Measurements from ENCODE around the gene KCNQ5. TPM values are rescaled to one million over a fixed set of nuclear protein-coding genes. Genes with fewer than 3 reads are reported as not detected.

KCNQ5 gene
- total and polyA plus RNA-seq, 10 of the 15 experiments (the other 5 are each of a cell fraction or from before 2014, with no cell fraction given): 0.60 to 16.2 (median 3.2) TPM

DNA sequence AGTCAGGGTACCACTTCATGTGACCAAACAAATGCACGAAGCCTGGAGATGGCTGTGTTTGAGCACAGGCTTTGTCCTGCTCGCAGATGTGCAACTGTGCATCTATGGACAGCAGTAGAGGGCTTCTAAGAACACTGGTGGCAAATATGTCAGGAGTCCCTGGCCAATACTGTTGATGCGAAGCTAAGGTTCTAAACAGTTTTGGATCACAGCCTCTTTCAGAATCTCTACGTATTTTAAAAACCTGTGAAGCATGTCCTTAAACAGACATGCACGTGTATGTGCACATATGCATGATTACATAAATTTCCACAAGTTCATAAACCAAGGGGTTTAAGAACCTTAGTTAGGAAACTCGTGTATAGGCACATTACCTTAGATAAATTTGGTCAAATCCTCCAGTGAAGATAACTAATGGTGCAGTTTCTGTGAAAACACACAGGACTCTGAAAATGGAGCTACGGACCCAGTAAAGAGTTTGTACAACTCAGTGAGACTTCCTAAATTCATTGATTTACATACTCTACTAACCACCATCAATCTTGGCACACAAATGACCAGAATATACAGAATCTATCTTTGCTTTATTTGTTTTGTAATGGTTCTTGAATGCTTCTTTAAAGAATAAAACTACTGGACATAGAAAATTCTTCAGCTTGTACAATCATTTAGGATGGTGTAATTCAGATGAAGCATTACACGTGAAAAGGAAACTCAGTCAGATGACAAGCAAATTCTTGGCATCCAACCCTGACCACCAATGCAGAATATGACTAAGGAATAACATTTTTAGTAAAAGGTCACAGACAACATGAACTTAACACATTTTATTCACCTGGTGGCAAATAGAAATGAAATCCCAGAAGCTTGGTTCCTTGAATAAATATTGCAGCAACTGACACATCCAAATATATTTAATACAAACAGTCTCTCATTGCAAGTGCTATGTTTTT is 27.4 kb downstream of the KCNQ5 start (continued):
- TF ChIP-seq HDAC2 (IDR thresholded peaks at IDR 0.05) (no peak), STAT1 (conservative IDR thresholded peaks at IDR 0.05) (no peak), FOS (IDR thresholded peaks at IDR 0.05; ENCODE audit: borderline replicate concordance, extremely low read depth, insufficient read length) (no peak), RUNX3 (IDR thresholded peaks at IDR 0.05; ENCODE audit: low read length) (peak; percentile 93), ZNF24 (IDR thresholded peaks at IDR 0.05) (peak; percentile 24; the same call in 1 of the 2 replicates), WRNIP1 (IDR thresholded peaks at IDR 0.05; ENCODE audit: borderline replicate concordance, low read depth, low read length) (no peak), CBX3 (IDR thresholded peaks at IDR 0.05; ENCODE audit: borderline replicate concordance, low read depth) (no peak), MEF2A (IDR thresholded peaks at IDR 0.05; ENCODE audit: insufficient read depth, low read depth, low read length) (peak; percentile 80; the same call in 1 of the 2 replicates), ZSCAN29 (IDR thresholded peaks at IDR 0.05) (no peak), NFIC (IDR thresholded peaks at IDR 0.05; ENCODE audit: low read depth, low read length) (peak; percentile 91), SMAD5 (IDR thresholded peaks at IDR 0.05; ENCODE audit: low read depth) (no peak), RAD21 (IDR thresholded peaks at IDR 0.05; ENCODE audit: insufficient read depth, low read depth, low read length) (no peak), CBX5 (IDR thresholded peaks at IDR 0.05; ENCODE audit: low read depth) (no peak), CHD4 (IDR thresholded peaks at IDR 0.05) (no peak), PML (IDR thresholded peaks at IDR 0.05; ENCODE audit: low read length) (no peak; the same call in 1 of the 2 replicates), BMI1 (IDR thresholded peaks at IDR 0.05; ENCODE audit: borderline replicate concordance) (0 out of 2 replicates have a peak, but pooled peaks have one; percentile 25), CEBPB (IDR thresholded peaks at IDR 0.05; ENCODE audit: borderline replicate concordance in 1 of 2, low read depth in 2 of 2, low read length in 2 of 2) (0 out of 4 replicates have a peak, but pooled peaks of 1 of the 2 experiments have one; percentile 66)
- TF ChIP-seq, protein P1, sequence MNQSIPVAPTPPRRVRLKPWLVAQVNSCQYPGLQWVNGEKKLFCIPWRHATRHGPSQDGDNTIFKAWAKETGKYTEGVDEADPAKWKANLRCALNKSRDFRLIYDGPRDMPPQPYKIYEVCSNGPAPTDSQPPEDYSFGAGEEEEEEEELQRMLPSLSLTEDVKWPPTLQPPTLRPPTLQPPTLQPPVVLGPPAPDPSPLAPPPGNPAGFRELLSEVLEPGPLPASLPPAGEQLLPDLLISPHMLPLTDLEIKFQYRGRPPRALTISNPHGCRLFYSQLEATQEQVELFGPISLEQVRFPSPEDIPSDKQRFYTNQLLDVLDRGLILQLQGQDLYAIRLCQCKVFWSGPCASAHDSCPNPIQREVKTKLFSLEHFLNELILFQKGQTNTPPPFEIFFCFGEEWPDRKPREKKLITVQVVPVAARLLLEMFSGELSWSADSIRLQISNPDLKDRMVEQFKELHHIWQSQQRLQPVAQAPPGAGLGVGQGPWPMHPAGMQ (IDR thresholded peaks at IDR 0.05; ENCODE audit: borderline replicate concordance): no peak
- TF ChIP-seq, protein P2, sequence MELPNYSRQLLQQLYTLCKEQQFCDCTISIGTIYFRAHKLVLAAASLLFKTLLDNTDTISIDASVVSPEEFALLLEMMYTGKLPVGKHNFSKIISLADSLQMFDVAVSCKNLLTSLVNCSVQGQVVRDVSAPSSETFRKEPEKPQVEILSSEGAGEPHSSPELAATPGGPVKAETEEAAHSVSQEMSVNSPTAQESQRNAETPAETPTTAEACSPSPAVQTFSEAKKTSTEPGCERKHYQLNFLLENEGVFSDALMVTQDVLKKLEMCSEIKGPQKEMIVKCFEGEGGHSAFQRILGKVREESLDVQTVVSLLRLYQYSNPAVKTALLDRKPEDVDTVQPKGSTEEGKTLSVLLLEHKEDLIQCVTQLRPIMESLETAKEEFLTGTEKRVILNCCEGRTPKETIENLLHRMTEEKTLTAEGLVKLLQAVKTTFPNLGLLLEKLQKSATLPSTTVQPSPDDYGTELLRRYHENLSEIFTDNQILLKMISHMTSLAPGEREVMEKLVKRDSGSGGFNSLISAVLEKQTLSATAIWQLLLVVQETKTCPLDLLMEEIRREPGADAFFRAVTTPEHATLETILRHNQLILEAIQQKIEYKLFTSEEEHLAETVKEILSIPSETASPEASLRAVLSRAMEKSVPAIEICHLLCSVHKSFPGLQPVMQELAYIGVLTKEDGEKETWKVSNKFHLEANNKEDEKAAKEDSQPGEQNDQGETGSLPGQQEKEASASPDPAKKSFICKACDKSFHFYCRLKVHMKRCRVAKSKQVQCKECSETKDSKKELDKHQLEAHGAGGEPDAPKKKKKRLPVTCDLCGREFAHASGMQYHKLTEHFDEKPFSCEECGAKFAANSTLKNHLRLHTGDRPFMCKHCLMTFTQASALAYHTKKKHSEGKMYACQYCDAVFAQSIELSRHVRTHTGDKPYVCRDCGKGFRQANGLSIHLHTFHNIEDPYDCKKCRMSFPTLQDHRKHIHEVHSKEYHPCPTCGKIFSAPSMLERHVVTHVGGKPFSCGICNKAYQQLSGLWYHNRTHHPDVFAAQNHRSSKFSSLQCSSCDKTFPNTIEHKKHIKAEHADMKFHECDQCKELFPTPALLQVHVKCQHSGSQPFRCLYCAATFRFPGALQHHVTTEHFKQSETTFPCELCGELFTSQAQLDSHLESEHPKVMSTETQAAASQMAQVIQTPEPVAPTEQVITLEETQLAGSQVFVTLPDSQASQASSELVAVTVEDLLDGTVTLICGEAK (IDR thresholded peaks at IDR 0.05; ENCODE audit: borderline replicate concordance): no peak
- TF ChIP-seq, protein P3, sequence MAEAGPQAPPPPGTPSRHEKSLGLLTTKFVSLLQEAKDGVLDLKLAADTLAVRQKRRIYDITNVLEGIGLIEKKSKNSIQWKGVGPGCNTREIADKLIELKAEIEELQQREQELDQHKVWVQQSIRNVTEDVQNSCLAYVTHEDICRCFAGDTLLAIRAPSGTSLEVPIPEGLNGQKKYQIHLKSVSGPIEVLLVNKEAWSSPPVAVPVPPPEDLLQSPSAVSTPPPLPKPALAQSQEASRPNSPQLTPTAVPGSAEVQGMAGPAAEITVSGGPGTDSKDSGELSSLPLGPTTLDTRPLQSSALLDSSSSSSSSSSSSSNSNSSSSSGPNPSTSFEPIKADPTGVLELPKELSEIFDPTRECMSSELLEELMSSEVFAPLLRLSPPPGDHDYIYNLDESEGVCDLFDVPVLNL (IDR thresholded peaks at IDR 0.05; ENCODE audit: low read depth, low read length): no peak

Data from GM12878 (cell line).